ENCODE results near the gene RALGPS1.

- TF ChIP-seq CTCF (IDR thresholded peaks at IDR 0.05): no peak
- no peak for TF ChIP-seq EP300 (IDR thresholded peaks at IDR 0.05)
- no peak for TF ChIP-seq POLR2A (IDR thresholded peaks at IDR 0.05)
Observed at GRCh38 chr9:127179633-127180441, 265.3 kb downstream of the RALGPS1 start.

All from tibial nerve (tissue), 4 donors.